Measurements from ENCODE around the gene ENOX1. TPM values are rescaled to one million over a fixed set of nuclear protein-coding genes. Genes with fewer than 3 reads are reported as not detected.

ENOX1 gene
- total RNA-seq, 1 experiment from 2014 or later, result 11.9 TPM

GRCh38 chr13:43797869-43798268, 11.1 kb upstream of the ENOX1 start:
- no peak overlapping the region for H3K4me3 ChIP-seq
- H3K27me3 ChIP-seq, result no peaks in the 10 kb centered on the region
- H3K9me3 ChIP-seq (replicated peaks), result no peaks in the 10 kb centered on the region
- DNase-seq, result no peak
- H3K27ac ChIP-seq, result no peak overlapping the region
- H3K4me1 ChIP-seq, result no peaks in the 10 kb centered on the region; the same call in 1 of the 2 replicates
- H3K36me3 ChIP-seq, result no peaks in the 10 kb centered on the region

- DNase-seq, result no peak
- no peaks in the 10 kb centered on the region for H3K9me3 ChIP-seq (replicated peaks)
- H3K36me3 ChIP-seq, result no peaks in the 10 kb centered on the region
- H3K4me1 ChIP-seq, result no peaks in the 10 kb centered on the region; the same call in 1 of the 2 replicates
- no peaks in the 10 kb centered on the region for H3K27me3 ChIP-seq
- no peak overlapping the region for H3K27ac ChIP-seq
- no peak overlapping the region for H3K4me3 ChIP-seq
Measured at GRCh38 chr13:43797159-43797558, 10.4 kb upstream of the ENOX1 start.

- Histone ChIP-seq H3K4me1 (no peaks in the 10 kb centered on the region; the same call in 1 of the 2 replicates), H3K27me3 (no peaks in the 10 kb centered on the region), H3K36me3 (no peaks in the 10 kb centered on the region), H3K4me3 (no peak overlapping the region), H3K9me3 (replicated peaks) (no peaks in the 10 kb centered on the region), H3K27ac (no peak overlapping the region)
- DNase-seq, result no peak
Measured at GRCh38 chr13:43794416-43794815, 7.6 kb upstream of the ENOX1 start.

- Histone ChIP-seq H3K9me3 (replicated peaks) (no peaks in the 10 kb centered on the region), H3K36me3 (no peaks in the 10 kb centered on the region), H3K27me3 (no peaks in the 10 kb centered on the region), H3K4me1 (no peaks in the 10 kb centered on the region; the same call in 1 of the 2 replicates), H3K27ac (no peak overlapping the region), H3K4me3 (no peak overlapping the region)
- no peak for DNase-seq
Measured at GRCh38 chr13:43792076-43792881, 5.5 kb upstream of the ENOX1 start.

- H3K4me1 ChIP-seq, result peaks cover 13% of the 10 kb centered on the region
- H3K36me3 ChIP-seq, result no peaks in the 10 kb centered on the region
- no peaks in the 10 kb centered on the region for H3K9me3 ChIP-seq (replicated peaks)
- DNase-seq, result peak; percentile 69 to 87
- peak overlapping the region; percentile 78 for H3K4me3 ChIP-seq
- H3K27me3 ChIP-seq, result no peaks in the 10 kb centered on the region
- H3K27ac ChIP-seq, result peak overlapping the region; percentile 83
Measured at GRCh38 chr13:43787997-43788396, 1.2 kb upstream of the ENOX1 start.

- Histone ChIP-seq H3K27me3 (no peaks in the 10 kb centered on the region), H3K9me3 (replicated peaks) (no peaks in the 10 kb centered on the region), H3K27ac (peak overlapping the region; percentile 83), H3K36me3 (no peaks in the 10 kb centered on the region), H3K4me3 (peak overlapping the region; percentile 78), H3K4me1 (peaks cover 18% of the 10 kb centered on the region)
- peak; percentile 34 to 56 for DNase-seq
Measured at GRCh38 chr13:43787518-43787891, 733 bp upstream of the ENOX1 start.

GRCh38 chr13:43786472-43786765, 353 bp downstream of the ENOX1 start:
- peak overlapping the region; percentile 78 for H3K4me3 ChIP-seq
- H3K27me3 ChIP-seq, result no peaks in the 10 kb centered on the region
- no peak for DNase-seq
- H3K36me3 ChIP-seq, result no peaks in the 10 kb centered on the region
- peaks cover 20% of the 10 kb centered on the region for H3K4me1 ChIP-seq
- H3K27ac ChIP-seq, result peak overlapping the region; percentile 83
- H3K9me3 ChIP-seq (replicated peaks), result no peaks in the 10 kb centered on the region

GRCh38 chr13:43785650-43786471, 911 bp downstream of the ENOX1 start:
- Histone ChIP-seq H3K9me3 (replicated peaks) (no peaks in the 10 kb centered on the region), H3K27me3 (no peaks in the 10 kb centered on the region), H3K4me3 (peak overlapping the region; percentile 78), H3K4me1 (peaks cover 20% of the 10 kb centered on the region), H3K36me3 (no peaks in the 10 kb centered on the region), H3K27ac (peak overlapping the region; percentile 83)
- peak; percentile 91 for DNase-seq

- no peak for DNase-seq
- H3K9me3 ChIP-seq (replicated peaks), result no peaks in the 10 kb centered on the region
- peak overlapping the region; percentile 78 for H3K4me3 ChIP-seq
- peaks cover 20% of the 10 kb centered on the region for H3K4me1 ChIP-seq
- no peaks in the 10 kb centered on the region for H3K36me3 ChIP-seq
- 0 out of 2 replicates have a peak overlapping the region, but pooled peaks have one; percentile 83 for H3K27ac ChIP-seq
- H3K27me3 ChIP-seq, result no peaks in the 10 kb centered on the region
Measured at GRCh38 chr13:43785261-43785649, 1.5 kb downstream of the ENOX1 start.

- no peaks in the 10 kb centered on the region for H3K36me3 ChIP-seq
- no peaks in the 10 kb centered on the region for H3K9me3 ChIP-seq (replicated peaks)
- H3K4me1 ChIP-seq, result peaks cover 20% of the 10 kb centered on the region
- DNase-seq, result no peak
- H3K27me3 ChIP-seq, result no peaks in the 10 kb centered on the region
- no peak overlapping the region for H3K27ac ChIP-seq
- H3K4me3 ChIP-seq, result no peak overlapping the region
Measured at GRCh38 chr13:43784496-43784895, 2.3 kb downstream of the ENOX1 start.

GRCh38 chr13:43783820-43784219, 3.0 kb downstream of the ENOX1 start:
- no peak overlapping the region for H3K4me3 ChIP-seq
- peaks cover 20% of the 10 kb centered on the region for H3K4me1 ChIP-seq
- H3K27me3 ChIP-seq, result no peaks in the 10 kb centered on the region
- peak overlapping the region; percentile 19; the same call in 1 of the 2 replicates for H3K27ac ChIP-seq
- DNase-seq, result peak; percentile 58 to 75
- no peaks in the 10 kb centered on the region for H3K9me3 ChIP-seq (replicated peaks)
- no peaks in the 10 kb centered on the region for H3K36me3 ChIP-seq

- H3K27ac ChIP-seq, result no peak overlapping the region
- no peaks in the 10 kb centered on the region for H3K36me3 ChIP-seq
- no peak overlapping the region for H3K4me3 ChIP-seq
- H3K4me1 ChIP-seq, result peaks cover 20% of the 10 kb centered on the region
- no peak for DNase-seq
- no peaks in the 10 kb centered on the region for H3K9me3 ChIP-seq (replicated peaks)
- H3K27me3 ChIP-seq, result no peaks in the 10 kb centered on the region
Measured at GRCh38 chr13:43782686-43783085, 4.1 kb downstream of the ENOX1 start.

- H3K4me1 ChIP-seq, result peaks cover 20% of the 10 kb centered on the region
- DNase-seq, result no peak
- H3K36me3 ChIP-seq, result no peaks in the 10 kb centered on the region
- H3K9me3 ChIP-seq (replicated peaks), result no peaks in the 10 kb centered on the region
- no peaks in the 10 kb centered on the region for H3K27me3 ChIP-seq
- no peak overlapping the region for H3K27ac ChIP-seq
- H3K4me3 ChIP-seq, result no peak overlapping the region
Measured at GRCh38 chr13:43780666-43781065, 6.1 kb downstream of the ENOX1 start.

- H3K4me3 ChIP-seq, result no peak overlapping the region
- H3K9me3 ChIP-seq (replicated peaks), result no peaks in the 10 kb centered on the region
- peak; percentile 32 to 48 for DNase-seq
- no peak overlapping the region for H3K27ac ChIP-seq
- H3K4me1 ChIP-seq, result no peaks in the 10 kb centered on the region; the same call in 1 of the 2 replicates
- no peaks in the 10 kb centered on the region for H3K27me3 ChIP-seq
- no peaks in the 10 kb centered on the region for H3K36me3 ChIP-seq
Measured at GRCh38 chr13:43776501-43777079, 10.2 kb downstream of the ENOX1 start.

GRCh38 chr13:43776006-43776405, 10.8 kb downstream of the ENOX1 start:
- Histone ChIP-seq H3K27me3 (no peaks in the 10 kb centered on the region), H3K36me3 (no peaks in the 10 kb centered on the region), H3K9me3 (replicated peaks) (no peaks in the 10 kb centered on the region), H3K27ac (no peak overlapping the region), H3K4me3 (no peak overlapping the region), H3K4me1 (no peaks in the 10 kb centered on the region; the same call in 1 of the 2 replicates)
- no peak for DNase-seq
